ENCODE data around the gene DRC7. TPM values are rescaled to one million over a fixed set of nuclear protein-coding genes. Genes with fewer than 3 reads are reported as not detected.

Gene DRC7
- total RNA-seq, 1 donor from 2014 or later = 0.04 TPM

- TF ChIP-seq, protein P1, sequence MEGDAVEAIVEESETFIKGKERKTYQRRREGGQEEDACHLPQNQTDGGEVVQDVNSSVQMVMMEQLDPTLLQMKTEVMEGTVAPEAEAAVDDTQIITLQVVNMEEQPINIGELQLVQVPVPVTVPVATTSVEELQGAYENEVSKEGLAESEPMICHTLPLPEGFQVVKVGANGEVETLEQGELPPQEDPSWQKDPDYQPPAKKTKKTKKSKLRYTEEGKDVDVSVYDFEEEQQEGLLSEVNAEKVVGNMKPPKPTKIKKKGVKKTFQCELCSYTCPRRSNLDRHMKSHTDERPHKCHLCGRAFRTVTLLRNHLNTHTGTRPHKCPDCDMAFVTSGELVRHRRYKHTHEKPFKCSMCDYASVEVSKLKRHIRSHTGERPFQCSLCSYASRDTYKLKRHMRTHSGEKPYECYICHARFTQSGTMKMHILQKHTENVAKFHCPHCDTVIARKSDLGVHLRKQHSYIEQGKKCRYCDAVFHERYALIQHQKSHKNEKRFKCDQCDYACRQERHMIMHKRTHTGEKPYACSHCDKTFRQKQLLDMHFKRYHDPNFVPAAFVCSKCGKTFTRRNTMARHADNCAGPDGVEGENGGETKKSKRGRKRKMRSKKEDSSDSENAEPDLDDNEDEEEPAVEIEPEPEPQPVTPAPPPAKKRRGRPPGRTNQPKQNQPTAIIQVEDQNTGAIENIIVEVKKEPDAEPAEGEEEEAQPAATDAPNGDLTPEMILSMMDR (IDR thresholded peaks at IDR 0.05; ENCODE audit: insufficient read depth, low read length, poor library complexity, severe bottlenecking) = no peak
- no peak for DNase-seq (ENCODE audit: low read depth)
- Histone ChIP-seq H3K36me3 (ENCODE audit: control insufficient read depth, insufficient read depth, low read length) (peaks cover 4% of the 10 kb centered on the region), H3K4me3 (ENCODE audit: low read depth, low read length) (no peak overlapping the region), H3K27me3 (ENCODE audit: control insufficient read depth, insufficient read depth, low read length) (peaks cover 3% of the 10 kb centered on the region)
Measured at GRCh38 chr16:57663436-57663835, 31.2 kb upstream of the DRC7 start.

- TF ChIP-seq, protein P1 (IDR thresholded peaks at IDR 0.05; ENCODE audit: insufficient read depth, low read length, poor library complexity, severe bottlenecking) = no peak
- DNase-seq (ENCODE audit: low read depth) = no peak
- H3K4me3 ChIP-seq (ENCODE audit: low read depth, low read length) = no peak overlapping the region
- H3K36me3 ChIP-seq (ENCODE audit: control insufficient read depth, insufficient read depth, low read length) = peaks cover 4% of the 10 kb centered on the region
- H3K27me3 ChIP-seq (ENCODE audit: control insufficient read depth, insufficient read depth, low read length) = peaks cover 3% of the 10 kb centered on the region
Measured at GRCh38 chr16:57663917-57664661, 30.5 kb upstream of the DRC7 start.

- no peak for DNase-seq (ENCODE audit: low read depth)
- TF ChIP-seq, protein P1 (IDR thresholded peaks at IDR 0.05; ENCODE audit: insufficient read depth, low read length, poor library complexity, severe bottlenecking) = no peak
- H3K27me3 ChIP-seq (ENCODE audit: control insufficient read depth, insufficient read depth, low read length) = peaks cover 3% of the 10 kb centered on the region
- H3K4me3 ChIP-seq (ENCODE audit: low read depth, low read length) = no peak overlapping the region
- H3K36me3 ChIP-seq (ENCODE audit: control insufficient read depth, insufficient read depth, low read length) = peaks cover 4% of the 10 kb centered on the region
Measured at GRCh38 chr16:57664662-57665025, 30.0 kb upstream of the DRC7 start.

- Histone ChIP-seq H3K4me3 (ENCODE audit: low read depth, low read length) (no peak overlapping the region), H3K27me3 (ENCODE audit: control insufficient read depth, insufficient read depth, low read length) (peaks cover 3% of the 10 kb centered on the region)
- TF ChIP-seq, protein P1 (IDR thresholded peaks at IDR 0.05; ENCODE audit: insufficient read depth, low read length, poor library complexity, severe bottlenecking) = no peak
Measured at GRCh38 chr16:57665541-57665940, 29.1 kb upstream of the DRC7 start.

GRCh38 chr16:57666353-57667047, 28.1 kb upstream of the DRC7 start:
- no peak for DNase-seq (ENCODE audit: low read depth)
- Histone ChIP-seq H3K36me3 (ENCODE audit: control insufficient read depth, insufficient read depth, low read length) (peaks cover 1% of the 10 kb centered on the region), H3K4me3 (ENCODE audit: low read depth, low read length) (no peak overlapping the region), H3K27me3 (ENCODE audit: control insufficient read depth, insufficient read depth, low read length) (peaks cover 3% of the 10 kb centered on the region)
- TF ChIP-seq, protein P1 (IDR thresholded peaks at IDR 0.05; ENCODE audit: insufficient read depth, low read length, poor library complexity, severe bottlenecking) = no peak

More at GRCh38 chr16:57665541-57665940, 29.1 kb upstream of the DRC7 start:
- H3K36me3 ChIP-seq (ENCODE audit: control insufficient read depth, insufficient read depth, low read length) = peaks cover 4% of the 10 kb centered on the region
- no peak for DNase-seq (ENCODE audit: low read depth)

All from kidney epithelial cell (primary cell).